Parathyroid adenoma (tissue), 2 donors: ENCODE measurements around the gene SIX4.

Experiments used
- H2AFZ ChIP-seq: fragments of 300-600 bp; sonication (generic); one replicate; pipeline ENCODE4 v1.7.0; 2017; ENCODE audit warnings: antibody characterized with exemption, mild to moderate bottlenecking
- H3K27ac ChIP-seq: fragments of 300-600 bp; sonication (generic); one replicate; pipeline ENCODE4 v1.7.0; 2017
- H3K27me3 ChIP-seq: fragments of 300-600 bp; sonication (generic); one replicate; pipeline ENCODE4 v1.7.0; 2017; ENCODE audit warnings: low read length; ENCODE audit not compliant: control insufficient read depth, insufficient read depth
- H3K36me3 ChIP-seq: fragments of 300-600 bp; sonication (generic); one replicate; pipeline ENCODE4 v1.7.0; 2017; ENCODE audit warnings: low read length; ENCODE audit not compliant: control insufficient read depth, insufficient read depth
- H3K4me1 ChIP-seq: fragments of 300-600 bp; sonication (generic); one replicate; pipeline ENCODE4 v1.7.0; 2017; ENCODE audit warnings: control low read depth
- H3K4me2 ChIP-seq: fragments of 300-600 bp; sonication (generic); one replicate; pipeline ENCODE4 v1.7.0; 2017; ENCODE audit warnings: low read length
- H3K4me3 ChIP-seq: fragments of 300-600 bp; sonication (generic); one replicate; pipeline ENCODE4 v1.7.0; 2017; ENCODE audit warnings: low read depth, low read length
- H3K79me2 ChIP-seq: fragments of 300-600 bp; sonication (generic); one replicate; pipeline ENCODE4 v1.7.0; 2017; ENCODE audit warnings: control low read depth
- H3K9ac ChIP-seq: fragments of 300-600 bp; sonication (generic); one replicate; pipeline ENCODE4 v1.7.0; 2017; ENCODE audit warnings: mild to moderate bottlenecking
- H3K9me3 ChIP-seq: fragments of 300-600 bp; sonication (generic); one replicate; pipeline ENCODE4 v1.7.0; 2017; ENCODE audit warnings: low read length; ENCODE audit not compliant: control insufficient read depth
- CTCF ChIP-seq: fragments of 300-600 bp; sonication (generic); IDR thresholded peaks from one replicate; pipeline ENCODE4 v1.7.0; 2017; ENCODE audit warnings: antibody characterized with exemption, mild to moderate bottlenecking
- donor health status: primary hyperparathyroidism.

The SIX4 gene

GRCh38 chr14:60681271-60681670, 42.9 kb downstream of the SIX4 start:
- Histone ChIP-seq H3K36me3 (no peaks in the 10 kb centered on the region), H3K4me3 (no peak overlapping the region), H3K4me2 (no peak overlapping the region), H3K4me1 (no peaks in the 10 kb centered on the region), H3K27me3 (no peaks in the 10 kb centered on the region), H3K9ac (no peak overlapping the region), H3K79me2 (no peaks in the 10 kb centered on the region), H2AFZ (no peak overlapping the region), H3K9me3 (no peaks in the 10 kb centered on the region), H3K27ac (no peak overlapping the region)
- TF ChIP-seq CTCF: no peak

GRCh38 chr14:60680511-60680910, 43.6 kb downstream of the SIX4 start:
- no peaks in the 10 kb centered on the region for H3K9me3 ChIP-seq
- no peak for TF ChIP-seq CTCF
- no peaks in the 10 kb centered on the region for H3K27me3 ChIP-seq
- no peak overlapping the region for H3K4me2 ChIP-seq
- no peak overlapping the region for H2AFZ ChIP-seq
- H3K4me1 ChIP-seq: no peaks in the 10 kb centered on the region
- H3K4me3 ChIP-seq: no peak overlapping the region
- H3K36me3 ChIP-seq: no peaks in the 10 kb centered on the region
- no peak overlapping the region for H3K9ac ChIP-seq
- H3K79me2 ChIP-seq: no peaks in the 10 kb centered on the region
- H3K27ac ChIP-seq: no peak overlapping the region

GRCh38 chr14:60679566-60680258, 44.4 kb downstream of the SIX4 start:
- H2AFZ ChIP-seq: no peak overlapping the region

GRCh38 chr14:60677701-60678100, 46.5 kb downstream of the SIX4 start:
- Histone ChIP-seq H3K36me3 (no peaks in the 10 kb centered on the region), H3K79me2 (no peaks in the 10 kb centered on the region), H3K4me3 (no peak overlapping the region), H3K9me3 (no peaks in the 10 kb centered on the region), H3K4me2 (no peak overlapping the region), H3K9ac (no peak overlapping the region), H3K4me1 (no peaks in the 10 kb centered on the region), H3K27ac (no peak overlapping the region), H2AFZ (no peak overlapping the region), H3K27me3 (no peaks in the 10 kb centered on the region)
- TF ChIP-seq CTCF: no peak

More at GRCh38 chr14:60679566-60680258, 44.4 kb downstream of the SIX4 start:
- no peak for TF ChIP-seq CTCF
- Histone ChIP-seq H3K27ac (no peak overlapping the region), H3K9me3 (no peaks in the 10 kb centered on the region), H3K36me3 (no peaks in the 10 kb centered on the region), H3K9ac (no peak overlapping the region), H3K4me3 (no peak overlapping the region), H3K27me3 (no peaks in the 10 kb centered on the region), H3K79me2 (no peaks in the 10 kb centered on the region), H3K4me2 (no peak overlapping the region), H3K4me1 (no peaks in the 10 kb centered on the region)

- no peak overlapping the region for H3K27ac ChIP-seq
- no peaks in the 10 kb centered on the region for H3K79me2 ChIP-seq
- H3K36me3 ChIP-seq: no peaks in the 10 kb centered on the region
- H3K9ac ChIP-seq: no peak overlapping the region
- H3K27me3 ChIP-seq: no peaks in the 10 kb centered on the region
- no peak for TF ChIP-seq CTCF
- H3K4me1 ChIP-seq: no peaks in the 10 kb centered on the region
- H3K9me3 ChIP-seq: no peaks in the 10 kb centered on the region
- no peak overlapping the region for H3K4me2 ChIP-seq
- no peak overlapping the region for H2AFZ ChIP-seq
- no peak overlapping the region for H3K4me3 ChIP-seq
Measured at GRCh38 chr14:60670989-60671388, 53.2 kb downstream of the SIX4 start.
